ENCODE data around the gene GGT1.
"Not testable (repeated sequence)": the region's sequence is repeated elsewhere in the genome, so short reads cannot be mapped to it uniquely, and the experiment has no call there.

Gene GGT1

DNA sequence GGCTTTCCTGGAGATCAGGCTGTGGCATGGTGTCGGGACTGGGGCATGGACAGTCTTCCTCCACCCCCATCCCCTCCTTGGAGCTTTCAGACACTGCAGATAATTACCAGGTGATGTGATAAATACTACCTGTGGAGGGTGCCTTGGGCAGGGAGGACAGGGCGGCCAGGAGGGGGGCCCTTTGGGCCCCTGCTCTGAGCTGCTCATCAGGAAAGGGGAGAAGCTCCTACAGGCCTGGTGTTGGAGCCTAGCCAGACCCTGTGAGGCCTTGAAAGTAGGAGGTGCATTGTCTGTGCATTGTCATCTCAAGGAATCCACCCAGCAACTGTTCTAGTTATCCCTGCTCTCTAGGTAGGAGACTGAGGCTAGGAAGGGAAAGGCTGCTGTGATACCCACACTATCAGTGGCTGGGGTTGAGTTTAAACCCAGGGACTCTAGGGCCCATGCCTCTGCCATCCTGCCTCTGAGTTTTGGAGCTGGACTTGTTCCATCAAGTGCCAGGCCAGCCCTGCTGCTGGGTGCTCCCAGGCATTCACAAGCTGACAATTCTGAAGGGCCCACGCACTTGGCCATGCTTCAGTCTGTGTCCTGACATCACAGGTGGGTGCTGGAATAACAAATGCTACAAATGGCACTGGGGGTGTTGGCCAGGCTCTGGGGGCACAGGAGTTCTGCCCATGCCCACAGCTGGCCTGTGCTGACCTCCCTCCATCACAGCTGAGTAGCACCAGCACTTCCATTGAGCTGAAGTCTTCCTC, 2.9 kb upstream of the GGT1 start:
- DNase-seq (ENCODE audit: low read depth), result not testable (repeated sequence)

DNA sequence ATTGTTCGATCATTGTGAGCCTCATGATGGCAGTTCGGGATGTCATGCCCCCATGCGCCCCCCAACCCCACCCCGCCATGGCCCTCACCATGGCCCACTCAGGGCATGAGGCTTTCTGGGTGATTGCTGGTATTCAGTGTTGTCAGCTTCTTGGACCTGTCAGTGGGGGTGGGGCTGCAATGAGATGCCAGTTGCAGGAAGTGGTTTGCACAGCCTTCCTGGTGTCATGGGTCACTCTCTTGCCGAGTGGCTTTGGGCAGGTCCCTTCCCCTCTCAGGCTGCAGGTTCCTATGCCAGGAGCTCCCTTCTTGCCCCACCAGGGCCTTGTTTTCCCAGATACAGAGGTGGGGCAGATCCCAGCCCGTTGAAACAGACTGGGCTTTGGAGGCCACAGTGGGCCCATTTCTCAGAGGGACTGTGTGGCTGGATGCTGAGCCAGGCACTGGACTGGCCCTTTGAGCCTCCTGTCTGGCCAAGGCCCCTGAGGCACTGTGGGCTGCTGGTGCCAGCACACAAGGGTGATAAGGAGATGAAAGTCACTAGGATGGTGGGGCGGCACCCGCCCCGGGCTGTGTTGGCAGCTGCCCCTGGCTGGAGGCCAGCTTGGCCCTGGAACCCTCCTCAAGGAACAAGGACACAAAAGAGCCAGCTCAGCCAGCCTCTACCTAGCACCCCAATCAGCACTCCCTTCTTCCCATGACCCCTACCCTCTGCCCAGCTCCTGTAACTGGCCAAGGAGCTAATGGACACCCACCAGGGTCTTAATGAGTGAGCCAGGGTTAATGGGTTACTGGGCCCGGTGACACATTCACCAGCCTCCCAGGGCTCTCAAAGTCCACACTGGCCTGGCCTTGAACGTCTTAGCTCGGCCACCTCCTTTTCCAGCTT, 1.5 kb upstream of the GGT1 start:
- no peak for DNase-seq (ENCODE audit: low read depth)

- not testable (repeated sequence) for DNase-seq (ENCODE audit: low read depth)
Measured at GRCh38 chr22:24602105-24602749, 766 bp upstream of the GGT1 start.

GRCh38 chr22:24603770-24604629, 1.0 kb downstream of the GGT1 start:
- not testable (repeated sequence) for DNase-seq (ENCODE audit: low read depth)

- not testable (repeated sequence) for DNase-seq (ENCODE audit: low read depth)
Measured at GRCh38 chr22:24606340-24606739, 3.3 kb downstream of the GGT1 start.

DNA sequence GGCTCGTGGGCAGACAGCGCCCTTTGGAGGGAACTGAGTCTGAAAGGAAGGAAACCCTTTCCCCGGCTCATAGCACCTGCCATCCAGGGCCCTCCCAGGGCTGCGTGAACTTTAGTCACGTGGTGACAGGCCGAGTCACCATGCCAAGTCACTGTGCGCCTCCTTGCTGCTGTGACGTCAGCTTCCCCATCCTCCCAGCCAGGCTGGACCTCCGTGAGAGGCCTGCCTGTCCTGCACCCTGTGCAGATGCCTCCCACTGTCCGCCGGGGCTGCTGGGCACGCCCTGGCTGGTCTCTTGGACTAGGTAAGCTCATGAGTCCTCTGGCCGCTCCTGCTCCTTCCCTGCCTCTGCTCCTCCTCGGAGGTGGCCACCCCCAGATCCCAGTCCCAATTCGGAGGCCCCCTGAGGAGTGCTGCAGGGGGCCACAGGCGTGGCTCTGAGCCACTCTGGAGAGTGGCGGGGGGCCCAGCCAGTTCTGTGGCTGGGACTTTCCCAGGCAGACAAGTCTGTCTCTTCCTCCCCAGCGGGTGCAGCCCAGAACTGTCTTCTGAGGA, 4.5 kb downstream of the GGT1 start:
- DNase-seq (ENCODE audit: low read depth), result not testable (repeated sequence)

- not testable (repeated sequence) for DNase-seq (ENCODE audit: low read depth)
Measured at GRCh38 chr22:24608327-24608726, 5.3 kb downstream of the GGT1 start.

DNA sequence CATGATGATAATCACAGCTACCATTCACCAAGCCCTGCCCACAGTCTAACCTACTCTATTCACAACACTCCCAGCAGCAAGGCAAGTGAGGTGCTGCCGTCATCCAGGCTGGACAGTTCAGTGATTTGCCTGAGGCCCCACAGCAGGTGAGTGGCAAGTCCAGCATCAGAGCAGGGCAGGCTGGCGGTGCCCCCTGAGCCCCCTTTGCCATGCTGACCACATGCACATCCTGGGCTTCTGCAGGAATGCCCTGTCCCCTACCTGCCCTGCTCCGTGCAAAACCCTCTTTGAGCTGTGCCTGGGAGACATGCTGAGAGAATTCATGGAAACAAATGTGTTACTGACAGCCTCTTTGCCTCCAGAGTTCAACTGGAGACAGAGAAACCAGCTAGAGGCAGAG, 6.9 kb downstream of the GGT1 start:
- DNase-seq (ENCODE audit: low read depth), result not testable (repeated sequence)

DNA sequence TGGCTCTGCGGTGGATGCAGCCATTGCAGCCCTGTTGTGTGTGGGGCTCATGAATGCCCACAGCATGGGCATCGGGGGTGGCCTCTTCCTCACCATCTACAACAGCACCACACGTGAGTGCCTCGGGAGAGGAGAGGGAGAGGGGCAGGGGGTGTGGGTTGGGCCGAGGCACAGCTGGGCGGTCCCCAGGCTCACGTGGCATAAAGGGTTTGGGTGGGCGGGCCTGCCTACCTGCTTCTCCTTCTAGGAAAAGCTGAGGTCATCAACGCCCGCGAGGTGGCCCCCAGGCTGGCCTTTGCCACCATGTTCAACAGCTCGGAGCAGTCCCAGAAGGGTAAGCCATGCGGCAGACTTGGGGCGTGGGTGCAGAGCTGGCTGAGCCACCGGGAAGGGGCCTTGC, 11.8 kb downstream of the GGT1 start:
- DNase-seq (ENCODE audit: low read depth), result not testable (repeated sequence)

- DNase-seq (ENCODE audit: low read depth), result not testable (repeated sequence)
Measured at GRCh38 chr22:24621244-24621643, 18.3 kb downstream of the GGT1 start.

GRCh38 chr22:24622596-24622995, 19.6 kb downstream of the GGT1 start:
- not testable (repeated sequence) for DNase-seq (ENCODE audit: low read depth)

DNA sequence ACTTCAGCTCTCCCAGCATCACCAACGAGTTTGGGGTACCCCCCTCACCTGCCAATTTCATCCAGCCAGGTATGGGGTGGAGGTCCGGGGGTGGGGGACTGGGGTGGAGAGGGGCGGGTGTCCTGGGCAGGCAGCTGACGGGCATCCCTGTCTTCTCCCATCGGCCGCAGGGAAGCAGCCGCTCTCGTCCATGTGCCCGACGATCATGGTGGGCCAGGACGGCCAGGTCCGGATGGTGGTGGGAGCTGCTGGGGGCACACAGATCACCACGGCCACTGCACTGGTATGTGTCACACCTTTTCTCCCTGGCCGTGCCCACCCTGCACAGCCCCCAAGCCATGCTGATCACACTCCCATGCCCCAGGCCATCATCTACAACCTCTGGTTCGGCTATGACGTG, 24.9 kb downstream of the GGT1 start:
- DNase-seq (ENCODE audit: low read depth), result not testable (repeated sequence)

DNA sequence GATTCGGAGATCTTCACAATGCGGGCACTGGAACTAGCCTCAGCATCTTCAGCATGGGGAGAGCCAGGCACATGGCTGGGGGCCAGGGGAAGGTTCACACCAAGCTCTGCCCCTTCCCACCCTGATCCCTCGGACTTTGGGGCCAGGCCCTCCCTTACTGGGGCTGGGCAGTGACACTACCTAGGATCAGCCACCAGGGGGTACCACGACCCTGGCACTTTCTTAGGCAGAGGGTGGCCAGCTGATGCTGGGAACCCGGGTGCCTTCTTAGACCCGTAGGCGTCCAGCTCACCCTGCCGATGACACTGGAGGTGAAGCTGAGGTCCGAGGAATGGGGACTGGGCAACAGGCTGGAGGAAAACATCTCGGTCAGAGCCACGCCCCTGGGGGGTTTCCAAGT, 26.1 kb downstream of the GGT1 start:
- DNase-seq (ENCODE audit: low read depth), result not testable (repeated sequence)

- DNase-seq (ENCODE audit: low read depth), result not testable (repeated sequence)
Measured at GRCh38 chr22:24630812-24631427, 27.9 kb downstream of the GGT1 start.

DNA sequence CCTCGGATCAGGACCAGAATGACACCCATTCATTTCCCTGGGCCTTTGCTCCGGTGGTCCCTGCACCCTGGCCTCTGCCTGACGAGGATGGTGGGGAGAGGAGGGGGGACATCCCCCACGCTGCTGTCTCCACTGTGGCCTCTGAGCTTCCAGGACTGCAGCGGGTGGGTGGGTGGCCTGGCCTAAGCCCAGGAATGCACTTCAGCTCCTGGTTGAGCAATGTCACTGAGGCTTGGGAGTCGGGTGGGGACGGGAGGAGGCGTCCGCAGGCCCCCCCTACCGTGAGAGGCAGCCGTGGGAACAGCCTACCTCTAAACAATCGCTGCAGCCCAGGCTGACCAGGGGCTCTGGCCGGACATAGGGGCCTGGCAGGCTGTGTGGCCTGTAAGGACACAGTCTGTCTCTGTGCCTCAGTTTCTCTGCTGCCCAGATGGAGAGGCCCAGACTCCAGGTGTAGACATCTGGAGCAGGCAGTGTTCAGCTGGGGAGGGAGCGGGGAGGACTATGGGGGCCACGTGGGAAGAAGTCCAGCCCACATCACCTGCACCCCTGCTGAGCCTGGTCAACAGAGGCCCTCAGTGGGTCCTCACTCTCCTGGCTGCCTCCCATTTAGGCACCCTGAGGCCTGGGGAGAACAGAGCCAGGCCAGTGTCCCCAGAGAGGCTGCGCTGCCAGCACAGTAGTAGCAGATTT, 28.6 kb downstream of the GGT1 start:
- DNase-seq (ENCODE audit: low read depth), result not testable (repeated sequence)

- not testable (repeated sequence) for DNase-seq (ENCODE audit: low read depth)
Measured at GRCh38 chr22:24632642-24633041, 29.6 kb downstream of the GGT1 start.

- DNase-seq (ENCODE audit: low read depth), result not testable (repeated sequence)
Measured at GRCh38 chr22:24633231-24634023, 30.4 kb downstream of the GGT1 start.

DNA sequence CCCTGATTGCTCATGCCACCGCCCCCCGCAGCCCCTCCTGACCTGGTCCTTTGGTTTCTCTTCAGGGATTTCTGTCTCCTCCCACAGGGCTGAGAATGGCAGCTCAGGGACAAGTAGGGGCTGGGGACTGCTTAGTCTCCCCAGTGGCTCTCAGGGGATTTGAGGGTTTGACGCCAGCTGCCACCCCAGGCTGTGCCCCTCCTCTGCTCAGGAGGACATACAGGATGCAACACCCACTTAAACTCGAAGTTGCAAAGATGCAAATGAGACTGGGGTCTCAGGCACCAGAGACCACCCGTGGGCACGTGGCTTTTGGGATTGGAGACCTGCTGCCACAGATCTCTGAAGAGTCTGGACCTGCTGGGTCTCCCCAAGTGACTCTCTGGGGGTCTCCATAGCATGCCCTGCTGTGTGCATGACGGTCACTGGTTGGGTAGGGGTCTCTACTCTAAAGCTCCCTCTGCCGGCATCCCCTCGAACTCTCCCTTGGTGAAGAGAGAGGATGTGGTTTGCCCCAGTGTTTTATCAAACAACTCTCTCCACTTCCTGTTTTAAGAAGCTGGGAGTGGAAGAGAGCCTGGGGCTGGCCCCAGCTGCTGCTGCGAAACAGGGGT, 31.9 kb downstream of the GGT1 start:
- not testable (repeated sequence) for DNase-seq (ENCODE audit: low read depth)

- DNase-seq (ENCODE audit: low read depth), result not testable (repeated sequence)
Measured at GRCh38 chr22:24636513-24636912, 33.5 kb downstream of the GGT1 start.
